ENCODE measurements around the gene PXDN.
"Not testable (repeated sequence)": the region's sequence is repeated elsewhere in the genome, so short reads cannot be mapped to it uniquely, and the experiment has no call there.

Gene PXDN

DNA sequence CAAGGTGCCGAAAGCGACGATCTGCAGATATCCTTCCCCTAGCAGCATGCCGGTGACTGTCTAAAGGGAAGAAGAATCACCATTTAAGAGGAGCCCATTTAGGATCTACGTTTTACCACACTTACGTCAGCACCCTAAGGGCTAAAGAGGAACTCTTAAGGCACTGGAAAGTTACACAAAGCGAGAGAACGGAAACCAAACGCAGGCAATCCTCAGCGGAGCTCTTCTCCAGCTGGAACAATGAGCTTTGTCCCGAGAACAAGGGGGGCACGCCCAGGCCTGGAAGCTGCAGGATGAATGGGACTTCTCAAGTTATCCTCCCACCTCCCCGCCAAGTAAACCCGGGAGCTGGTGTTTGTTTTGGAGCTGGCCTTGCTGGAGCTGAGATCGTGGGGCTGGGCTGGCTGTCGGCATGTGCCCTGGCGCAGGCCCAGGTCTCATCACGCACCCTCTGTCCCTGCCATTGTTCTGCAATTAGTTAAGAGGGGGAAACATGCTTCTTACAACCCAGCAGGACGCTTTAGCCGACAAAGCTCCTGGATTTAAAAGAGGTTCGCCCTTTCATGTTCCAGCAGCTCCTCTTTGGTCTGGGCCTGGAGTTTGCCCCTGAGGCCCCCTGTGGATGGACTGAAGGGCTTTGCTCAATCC lies 36.4 kb downstream of the PXDN start:
- in situ Hi-C loops (cut with HindIII; ENCODE audit: low sequenced_read_pairs) = no loop called here

- in situ Hi-C loops (cut with HindIII; ENCODE audit: low sequenced_read_pairs) = not testable (repeated sequence)
Measured at GRCh38 chr2:1706089-1706841, 38.0 kb downstream of the PXDN start.

GRCh38 chr2:1705557-1706076 lies 38.7 kb downstream of the PXDN start:
- in situ Hi-C loops (cut with HindIII; ENCODE audit: low sequenced_read_pairs) = no loop called here

DNA sequence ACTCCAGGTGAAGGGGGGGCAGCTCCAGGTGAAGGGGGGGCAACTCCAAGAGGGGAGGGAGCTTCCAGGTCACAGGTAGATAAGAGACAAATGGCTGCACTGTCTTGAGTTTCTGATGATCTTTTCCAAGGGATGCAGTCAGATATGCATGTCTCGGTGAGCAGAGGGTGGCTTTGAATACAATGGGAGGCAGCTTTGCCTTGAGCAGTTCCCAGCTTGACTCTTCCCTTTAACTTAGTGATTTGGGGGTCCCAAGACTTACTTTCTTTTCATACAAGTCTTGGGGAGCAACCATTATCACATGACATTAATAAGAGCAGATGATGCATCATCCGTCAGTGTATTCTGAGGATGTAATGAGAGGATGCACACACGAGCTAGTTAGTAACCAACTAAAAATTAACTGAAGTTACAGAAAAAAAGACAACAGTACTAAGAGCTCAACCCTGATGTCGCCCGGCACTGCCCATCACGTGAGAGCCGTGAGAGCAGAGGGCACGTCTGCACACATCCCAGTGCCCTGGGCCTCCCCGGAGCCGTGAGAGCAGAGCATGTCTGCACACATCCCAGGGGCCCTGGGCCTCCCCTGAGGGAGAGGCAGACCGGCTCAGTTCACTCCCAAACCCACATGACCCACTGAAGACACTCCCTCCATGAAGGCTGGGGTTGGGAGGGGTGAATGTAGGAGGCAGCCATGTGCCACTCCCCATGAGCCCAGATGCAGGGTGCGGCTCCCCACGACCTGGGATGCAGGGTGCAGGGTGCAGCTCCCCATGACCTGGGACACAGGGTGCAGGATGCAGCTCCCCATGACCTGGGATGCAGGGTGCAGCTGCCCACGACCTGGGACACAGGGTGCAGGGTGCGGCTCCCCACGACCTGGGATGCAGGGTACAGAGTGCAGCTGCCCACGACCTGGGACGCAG lies 39.4 kb downstream of the PXDN start:
- in situ Hi-C loops (cut with HindIII; ENCODE audit: low sequenced_read_pairs) = no loop called here

DNA sequence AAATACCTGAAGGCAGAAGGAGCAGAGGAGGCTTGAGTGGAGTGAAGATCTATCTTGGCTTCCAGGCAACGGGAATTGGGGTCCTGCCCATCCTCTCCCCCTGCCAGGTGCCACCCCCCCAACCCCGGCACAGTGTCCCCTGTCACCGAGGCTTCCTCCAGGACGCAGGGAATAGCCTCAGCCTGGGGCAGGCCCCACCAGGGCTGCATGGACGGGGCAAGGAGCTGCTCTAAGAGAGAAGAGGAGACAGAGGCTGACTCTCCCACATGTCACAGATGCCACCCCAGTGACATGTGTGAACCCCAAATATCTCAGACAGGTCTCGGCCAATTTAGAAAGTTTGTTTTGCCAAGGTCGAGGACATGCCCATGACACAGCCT lies 42.1 kb downstream of the PXDN start:
- in situ Hi-C loops (cut with HindIII; ENCODE audit: low sequenced_read_pairs) = no loop called here

- in situ Hi-C loops (cut with HindIII; ENCODE audit: low sequenced_read_pairs) = no loop called here
Measured at GRCh38 chr2:1701556-1702185, 42.6 kb downstream of the PXDN start.

- in situ Hi-C loops (cut with HindIII; ENCODE audit: low sequenced_read_pairs) = no loop called here
Measured at GRCh38 chr2:1701020-1701419, 43.3 kb downstream of the PXDN start.

- in situ Hi-C loops (cut with HindIII; ENCODE audit: low sequenced_read_pairs) = not testable (repeated sequence)
Measured at GRCh38 chr2:1700427-1700826, 43.9 kb downstream of the PXDN start.

DNA sequence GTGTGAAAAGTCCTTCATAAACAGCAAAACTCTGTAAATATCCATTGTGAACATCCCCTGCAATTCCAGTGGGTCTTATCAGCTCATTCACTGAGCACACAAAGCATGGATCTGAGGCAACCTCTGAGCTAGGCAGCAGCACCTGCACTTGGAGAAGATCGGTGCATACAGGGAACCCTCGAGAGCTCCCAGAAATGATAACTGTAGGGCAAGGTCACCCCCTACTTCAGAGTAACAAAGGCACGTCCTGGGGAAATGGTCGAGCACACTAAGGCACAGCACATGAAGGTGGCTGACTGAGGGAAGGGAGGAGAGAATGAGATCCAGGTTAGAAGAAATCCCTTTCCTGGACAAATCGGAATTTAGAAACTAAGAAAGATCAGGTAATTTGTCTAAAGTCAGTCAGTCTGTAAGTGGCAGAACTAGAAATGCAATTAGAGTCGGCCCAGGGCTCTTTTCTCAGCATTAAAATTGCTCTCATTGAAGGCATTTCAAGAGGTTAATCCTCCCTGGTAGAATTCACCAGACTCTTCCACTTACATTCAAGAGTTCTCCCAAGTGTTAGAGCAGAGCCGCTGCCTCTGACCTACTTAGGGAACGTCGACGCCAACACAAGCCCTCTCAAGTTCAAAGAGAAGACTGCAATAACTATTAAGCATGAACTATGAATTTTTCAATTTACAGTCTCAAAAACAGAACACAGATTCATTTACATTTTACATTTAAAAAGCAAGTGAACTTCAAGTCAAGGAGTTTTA lies 45.9 kb downstream of the PXDN start:
- in situ Hi-C loops (cut with HindIII; ENCODE audit: low sequenced_read_pairs) = no loop called here

DNA sequence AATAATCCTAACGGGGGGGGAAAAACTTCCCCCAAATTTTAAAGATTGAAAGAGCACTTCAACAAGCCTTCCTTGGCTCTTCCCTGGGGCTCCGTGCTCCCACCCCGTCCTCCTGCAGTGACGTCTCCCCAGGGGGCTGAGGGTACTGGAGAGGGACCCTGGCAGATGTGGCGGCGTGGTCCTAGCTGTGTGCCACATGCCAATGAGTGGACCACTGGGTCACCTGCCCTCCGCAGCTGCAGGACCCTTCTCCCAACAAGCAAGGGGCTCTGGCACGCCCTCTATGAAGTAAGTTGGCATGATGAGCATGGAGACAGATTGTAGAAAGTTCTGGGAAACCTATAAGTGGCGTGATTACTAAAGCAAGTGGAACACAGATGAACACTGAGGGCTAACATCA lies 46.7 kb downstream of the PXDN start:
- in situ Hi-C loops (cut with HindIII; ENCODE audit: low sequenced_read_pairs) = no loop called here

DNA sequence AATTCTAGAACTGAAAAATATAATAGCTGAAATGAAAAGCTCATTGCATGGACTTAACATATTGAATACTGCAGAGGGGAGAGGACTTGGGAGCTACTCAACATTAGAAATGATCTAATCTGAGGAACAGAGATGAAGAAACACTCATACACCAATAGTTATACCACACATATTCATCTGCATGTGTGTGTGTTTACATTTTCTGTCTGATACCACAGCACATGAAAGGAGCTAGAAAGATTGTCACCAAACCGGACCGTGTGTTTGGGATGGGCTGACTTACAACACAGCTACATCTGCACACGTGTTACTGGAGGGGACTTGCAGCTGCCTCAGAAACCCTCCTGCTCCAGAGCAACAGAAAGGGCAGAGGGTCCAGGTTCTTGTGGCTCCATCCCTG lies 47.8 kb downstream of the PXDN start:
- in situ Hi-C loops (cut with HindIII; ENCODE audit: low sequenced_read_pairs) = no loop called here

DNA sequence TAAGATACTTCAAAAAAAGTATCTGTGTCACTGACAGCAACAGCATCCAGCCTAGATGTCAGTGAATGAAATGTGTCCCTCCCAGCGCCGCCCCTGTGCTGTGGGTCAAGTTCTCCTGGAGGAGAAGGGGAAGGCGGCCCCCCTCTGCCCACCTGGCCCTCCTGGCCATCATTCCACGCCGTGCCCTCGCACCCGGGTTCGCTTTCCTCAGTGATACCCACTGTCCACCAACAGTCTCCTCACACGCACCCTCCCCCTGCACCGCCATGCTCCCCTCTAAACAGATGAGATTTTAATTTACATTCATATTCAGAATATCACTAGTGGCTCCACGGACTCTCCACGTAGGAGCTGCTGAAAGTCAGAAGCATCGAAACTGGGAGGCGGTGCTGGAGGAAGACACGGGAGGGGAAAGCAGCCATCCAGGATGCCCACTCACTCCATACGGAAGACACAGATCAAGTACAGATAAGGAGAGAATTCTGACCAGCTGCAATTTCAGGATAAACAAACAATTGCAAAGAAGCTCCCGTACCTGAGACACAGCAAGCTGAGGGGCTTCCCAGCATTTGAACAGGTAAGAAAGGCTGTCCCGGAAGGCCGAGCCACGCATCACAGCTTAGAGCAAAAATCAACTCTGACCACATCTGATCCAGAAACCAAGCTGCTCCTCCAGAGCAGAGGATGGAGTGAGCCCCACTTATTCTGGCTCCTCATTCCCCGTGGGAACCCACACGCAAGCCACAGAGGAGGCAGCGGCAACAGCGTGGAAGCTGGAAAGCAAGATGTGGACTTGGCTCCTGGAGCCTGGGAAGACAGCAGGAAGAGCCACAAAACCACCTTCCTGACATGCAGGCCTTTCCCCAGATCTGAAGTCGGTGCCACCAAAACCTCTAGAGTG lies 49.7 kb downstream of the PXDN start:
- in situ Hi-C loops (cut with HindIII; ENCODE audit: low sequenced_read_pairs) = no loop called here

DNA sequence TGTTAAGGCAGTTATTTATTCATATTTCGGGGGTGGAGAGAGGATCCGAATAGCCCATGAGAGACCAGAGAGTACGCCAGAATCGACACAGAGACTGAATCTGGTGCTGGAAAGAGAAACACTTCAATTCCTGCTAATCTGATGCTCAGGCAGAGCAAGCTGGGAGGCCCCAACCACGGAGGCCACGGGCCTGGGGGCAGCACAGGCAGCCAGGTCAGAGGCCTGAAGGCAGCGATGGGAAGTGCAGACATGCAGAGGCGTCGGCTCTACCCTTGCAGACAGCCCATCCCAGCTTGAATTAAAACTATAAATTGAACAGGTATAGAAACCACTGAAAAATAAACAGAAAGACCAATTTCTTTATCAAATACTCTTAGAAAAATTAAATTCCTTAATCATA lies 50.6 kb downstream of the PXDN start:
- in situ Hi-C loops (cut with HindIII; ENCODE audit: low sequenced_read_pairs) = no loop called here

DNA sequence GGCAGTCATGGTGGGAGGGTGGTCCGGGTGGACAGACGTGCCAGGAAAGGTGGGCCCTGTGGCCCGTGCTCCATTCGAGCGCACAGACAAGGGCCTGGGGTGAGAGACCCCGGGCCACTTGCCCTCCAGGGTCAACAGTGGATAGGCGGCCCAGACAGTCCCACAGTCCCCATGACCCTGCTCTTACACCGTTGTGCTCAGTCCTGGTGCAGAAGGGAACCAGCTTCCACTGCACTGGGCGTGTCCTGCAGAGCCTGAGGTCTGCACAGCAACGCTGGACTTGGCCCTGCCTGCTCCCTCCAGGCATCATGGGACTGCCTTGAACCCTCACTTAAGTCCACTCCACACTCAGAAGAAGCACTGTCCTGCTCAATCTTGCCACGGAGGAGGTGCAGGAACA lies 52.0 kb downstream of the PXDN start:
- in situ Hi-C loops (cut with HindIII; ENCODE audit: low sequenced_read_pairs) = no loop called here

DNA sequence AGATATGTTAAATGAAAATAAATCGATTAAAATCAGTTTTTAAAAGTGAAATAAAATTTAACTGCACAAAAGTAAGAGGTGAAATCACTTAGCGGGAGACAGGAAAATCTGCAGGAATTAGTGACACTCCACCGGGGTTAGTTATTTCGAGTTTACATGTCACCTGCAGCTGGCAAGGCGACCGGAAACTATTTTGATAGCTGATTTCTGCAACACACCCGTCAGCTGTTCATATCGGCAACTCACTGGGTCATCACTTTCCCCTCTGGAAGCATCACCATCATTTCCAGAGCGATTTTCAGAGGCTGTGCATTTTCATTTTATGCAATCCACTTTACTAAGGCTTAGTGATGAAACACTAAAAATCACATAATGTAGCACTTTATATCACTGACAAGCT lies 52.9 kb downstream of the PXDN start:
- in situ Hi-C loops (cut with HindIII; ENCODE audit: low sequenced_read_pairs) = no loop called here

GRCh38 chr2:1690056-1690775 lies 54.1 kb downstream of the PXDN start:
- in situ Hi-C loops (cut with HindIII; ENCODE audit: low sequenced_read_pairs) = no loop called here

DNA sequence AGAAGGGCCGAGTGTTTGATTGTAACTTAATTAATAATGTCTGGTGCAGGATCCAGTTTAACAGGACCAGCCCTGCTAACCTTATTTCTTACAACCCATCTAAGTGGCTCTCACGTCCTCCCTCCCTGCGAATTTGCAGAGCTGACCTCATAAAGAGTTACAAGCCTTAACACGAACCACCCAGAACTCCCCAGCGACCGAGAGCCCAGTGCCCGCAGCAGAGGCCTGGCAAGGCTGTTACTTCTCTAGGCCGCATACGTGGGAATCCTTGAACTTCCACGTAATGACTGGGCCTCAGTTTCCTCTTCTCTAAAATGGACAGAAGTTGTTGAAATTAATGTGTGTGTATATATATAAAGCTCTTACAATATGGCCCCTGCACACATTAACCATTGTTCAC lies 55.5 kb downstream of the PXDN start:
- in situ Hi-C loops (cut with HindIII; ENCODE audit: low sequenced_read_pairs) = no loop called here

DNA sequence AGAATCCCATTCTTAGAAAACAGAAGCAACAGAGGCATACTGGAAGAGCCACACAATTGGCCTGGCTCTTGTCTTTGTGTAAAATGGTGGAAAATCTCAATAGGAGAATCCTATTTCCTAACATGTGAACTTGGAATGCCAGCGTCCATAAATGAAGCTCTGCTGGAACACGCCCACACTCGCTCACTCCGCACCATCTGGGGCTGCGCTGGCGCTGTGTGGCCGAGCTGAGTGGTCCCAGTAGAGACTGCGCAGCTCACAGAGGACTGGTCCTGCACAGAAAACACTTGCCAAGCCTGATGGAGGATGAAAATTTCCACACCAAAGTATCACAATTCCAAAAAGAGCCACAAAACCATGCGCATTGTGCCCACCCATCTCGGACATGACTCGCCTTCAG lies 56.2 kb downstream of the PXDN start:
- in situ Hi-C loops (cut with HindIII; ENCODE audit: low sequenced_read_pairs) = no loop called here

DNA sequence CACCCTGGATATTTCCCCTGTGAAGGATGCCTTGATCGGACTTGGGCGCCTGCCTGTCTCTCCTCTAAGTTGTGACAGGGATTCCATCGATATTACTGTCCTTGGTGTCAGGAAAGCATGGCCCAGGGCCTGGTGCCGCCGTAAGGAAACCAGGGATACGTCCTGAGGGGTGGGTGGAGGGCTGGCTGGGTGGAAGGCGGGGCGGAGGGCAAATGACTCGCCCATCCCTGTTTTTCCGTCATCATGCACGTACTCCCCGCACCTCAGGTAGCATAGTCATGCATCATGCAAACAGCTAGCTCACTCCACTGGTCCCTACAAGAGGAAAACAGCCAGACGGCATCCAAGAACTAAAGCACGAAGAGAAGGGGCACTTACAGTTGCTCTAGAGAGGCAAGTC lies 57.1 kb downstream of the PXDN start:
- in situ Hi-C loops (cut with HindIII; ENCODE audit: low sequenced_read_pairs) = no loop called here
